ENCODE data around the gene ZNF845. TPM values are rescaled to one million over a fixed set of nuclear protein-coding genes. Genes with fewer than 3 reads are reported as not detected.
A peak's percentile ranks its signal among the peaks of the same experiment; 100 is the strongest.

The ZNF845 gene
- total and polyA plus RNA-seq, 10 of the 15 experiments (the other 5 are each of a cell fraction or from before 2014, with no cell fraction given) = 0.58 to 8.2 (median 4.1) TPM

DNA sequence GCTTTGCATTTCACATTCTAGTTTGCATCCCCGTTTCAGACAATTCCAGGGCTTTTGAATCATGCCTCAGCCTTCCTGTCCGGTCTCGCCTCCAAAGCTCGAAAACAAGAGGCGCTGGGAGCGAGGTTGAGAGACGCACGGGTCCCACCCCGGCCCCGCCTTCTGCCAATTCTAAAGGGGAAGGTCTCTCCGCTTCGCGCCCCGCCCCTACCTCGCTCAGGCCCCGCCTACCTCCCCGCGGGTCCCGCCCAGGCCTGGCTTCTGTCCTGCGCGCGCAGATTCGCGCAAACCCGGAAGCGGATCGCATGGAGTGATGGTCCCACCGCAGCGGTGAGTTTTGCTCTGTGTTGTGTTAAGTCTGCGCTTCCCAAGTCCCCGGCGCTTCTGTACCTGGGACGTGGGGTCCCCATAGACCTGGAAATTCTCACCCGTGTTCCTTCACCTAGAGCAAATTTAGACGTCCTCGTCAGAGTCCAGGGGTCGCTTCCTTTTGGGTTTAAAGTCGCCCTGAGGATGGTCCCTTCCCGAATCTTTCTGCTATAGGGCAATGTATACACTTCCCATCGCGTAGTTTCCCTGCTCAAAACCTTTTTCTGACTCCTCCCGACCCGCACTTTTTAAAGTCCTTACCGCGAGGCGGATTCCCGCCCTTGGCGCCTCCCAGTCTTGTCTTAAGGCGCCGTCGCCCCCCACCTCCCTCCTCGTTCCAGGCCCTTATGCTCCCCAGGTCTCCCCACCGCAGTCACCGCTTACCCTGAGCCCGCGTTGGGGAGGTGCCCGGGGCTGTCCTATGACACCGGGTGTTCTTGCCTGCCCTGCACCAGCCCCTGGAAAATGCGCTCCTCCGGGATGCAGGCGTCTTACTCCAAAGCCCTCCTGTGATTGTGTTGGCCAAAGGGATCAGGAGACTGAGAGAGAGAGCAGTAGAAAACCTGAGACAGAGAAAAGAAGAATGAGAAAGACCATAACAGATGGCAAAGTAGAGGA is at the start of gene ZNF845 (continued):
- TF ChIP-seq, protein P1, sequence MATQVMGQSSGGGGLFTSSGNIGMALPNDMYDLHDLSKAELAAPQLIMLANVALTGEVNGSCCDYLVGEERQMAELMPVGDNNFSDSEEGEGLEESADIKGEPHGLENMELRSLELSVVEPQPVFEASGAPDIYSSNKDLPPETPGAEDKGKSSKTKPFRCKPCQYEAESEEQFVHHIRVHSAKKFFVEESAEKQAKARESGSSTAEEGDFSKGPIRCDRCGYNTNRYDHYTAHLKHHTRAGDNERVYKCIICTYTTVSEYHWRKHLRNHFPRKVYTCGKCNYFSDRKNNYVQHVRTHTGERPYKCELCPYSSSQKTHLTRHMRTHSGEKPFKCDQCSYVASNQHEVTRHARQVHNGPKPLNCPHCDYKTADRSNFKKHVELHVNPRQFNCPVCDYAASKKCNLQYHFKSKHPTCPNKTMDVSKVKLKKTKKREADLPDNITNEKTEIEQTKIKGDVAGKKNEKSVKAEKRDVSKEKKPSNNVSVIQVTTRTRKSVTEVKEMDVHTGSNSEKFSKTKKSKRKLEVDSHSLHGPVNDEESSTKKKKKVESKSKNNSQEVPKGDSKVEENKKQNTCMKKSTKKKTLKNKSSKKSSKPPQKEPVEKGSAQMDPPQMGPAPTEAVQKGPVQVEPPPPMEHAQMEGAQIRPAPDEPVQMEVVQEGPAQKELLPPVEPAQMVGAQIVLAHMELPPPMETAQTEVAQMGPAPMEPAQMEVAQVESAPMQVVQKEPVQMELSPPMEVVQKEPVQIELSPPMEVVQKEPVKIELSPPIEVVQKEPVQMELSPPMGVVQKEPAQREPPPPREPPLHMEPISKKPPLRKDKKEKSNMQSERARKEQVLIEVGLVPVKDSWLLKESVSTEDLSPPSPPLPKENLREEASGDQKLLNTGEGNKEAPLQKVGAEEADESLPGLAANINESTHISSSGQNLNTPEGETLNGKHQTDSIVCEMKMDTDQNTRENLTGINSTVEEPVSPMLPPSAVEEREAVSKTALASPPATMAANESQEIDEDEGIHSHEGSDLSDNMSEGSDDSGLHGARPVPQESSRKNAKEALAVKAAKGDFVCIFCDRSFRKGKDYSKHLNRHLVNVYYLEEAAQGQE (IDR thresholded peaks at IDR 0.05; ENCODE audit: low read depth, low read length) = no peak
- TF ChIP-seq RAD51 (IDR thresholded peaks at IDR 0.05) (no peak), STAT3 (IDR thresholded peaks at IDR 0.05; ENCODE audit: low read depth, low read length) (no peak), GATAD2B (conservative IDR thresholded peaks at IDR 0.05; ENCODE audit: low read depth) (peak; percentile 33; the same call in 1 of the 2 replicates), CHD1 (IDR thresholded peaks at IDR 0.05; ENCODE audit: low read depth, low read length) (no peak), MTA2 (IDR thresholded peaks at IDR 0.05; ENCODE audit: low read depth) (no peak), ZNF24 (IDR thresholded peaks at IDR 0.05) (no peak), POLR2AphosphoS2 (IDR thresholded peaks at IDR 0.05; ENCODE audit: low read depth, low read length) (peak; percentile 84), SREBF1 (IDR thresholded peaks at IDR 0.05; ENCODE audit: low read length) (no peak), ZSCAN29 (IDR thresholded peaks at IDR 0.05) (no peak), SUZ12 (IDR thresholded peaks at IDR 0.05; ENCODE audit: unreplicated experiment) (no peak), HDAC6 (IDR thresholded peaks at IDR 0.05; ENCODE audit: unreplicated experiment) (no peak), RAD21 (IDR thresholded peaks at IDR 0.05; ENCODE audit: insufficient read depth, low read depth, low read length) (no peak), TARDBP (IDR thresholded peaks at IDR 0.05; ENCODE audit: borderline replicate concordance) (no peak), KLF5 (IDR thresholded peaks at IDR 0.05; ENCODE audit: partially characterized antibody) (no peak)
- TF ChIP-seq, protein P2, sequence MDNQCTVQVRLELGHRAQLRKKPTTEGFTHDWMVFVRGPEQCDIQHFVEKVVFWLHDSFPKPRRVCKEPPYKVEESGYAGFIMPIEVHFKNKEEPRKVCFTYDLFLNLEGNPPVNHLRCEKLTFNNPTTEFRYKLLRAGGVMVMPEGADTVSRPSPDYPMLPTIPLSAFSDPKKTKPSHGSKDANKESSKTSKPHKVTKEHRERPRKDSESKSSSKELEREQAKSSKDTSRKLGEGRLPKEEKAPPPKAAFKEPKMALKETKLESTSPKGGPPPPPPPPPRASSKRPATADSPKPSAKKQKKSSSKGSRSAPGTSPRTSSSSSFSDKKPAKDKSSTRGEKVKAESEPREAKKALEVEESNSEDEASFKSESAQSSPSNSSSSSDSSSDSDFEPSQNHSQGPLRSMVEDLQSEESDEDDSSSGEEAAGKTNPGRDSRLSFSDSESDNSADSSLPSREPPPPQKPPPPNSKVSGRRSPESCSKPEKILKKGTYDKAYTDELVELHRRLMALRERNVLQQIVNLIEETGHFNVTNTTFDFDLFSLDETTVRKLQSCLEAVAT (IDR thresholded peaks at IDR 0.05) = 0 out of 2 replicates have a peak, but pooled peaks have one; percentile 15
- TF ChIP-seq, protein P3, sequence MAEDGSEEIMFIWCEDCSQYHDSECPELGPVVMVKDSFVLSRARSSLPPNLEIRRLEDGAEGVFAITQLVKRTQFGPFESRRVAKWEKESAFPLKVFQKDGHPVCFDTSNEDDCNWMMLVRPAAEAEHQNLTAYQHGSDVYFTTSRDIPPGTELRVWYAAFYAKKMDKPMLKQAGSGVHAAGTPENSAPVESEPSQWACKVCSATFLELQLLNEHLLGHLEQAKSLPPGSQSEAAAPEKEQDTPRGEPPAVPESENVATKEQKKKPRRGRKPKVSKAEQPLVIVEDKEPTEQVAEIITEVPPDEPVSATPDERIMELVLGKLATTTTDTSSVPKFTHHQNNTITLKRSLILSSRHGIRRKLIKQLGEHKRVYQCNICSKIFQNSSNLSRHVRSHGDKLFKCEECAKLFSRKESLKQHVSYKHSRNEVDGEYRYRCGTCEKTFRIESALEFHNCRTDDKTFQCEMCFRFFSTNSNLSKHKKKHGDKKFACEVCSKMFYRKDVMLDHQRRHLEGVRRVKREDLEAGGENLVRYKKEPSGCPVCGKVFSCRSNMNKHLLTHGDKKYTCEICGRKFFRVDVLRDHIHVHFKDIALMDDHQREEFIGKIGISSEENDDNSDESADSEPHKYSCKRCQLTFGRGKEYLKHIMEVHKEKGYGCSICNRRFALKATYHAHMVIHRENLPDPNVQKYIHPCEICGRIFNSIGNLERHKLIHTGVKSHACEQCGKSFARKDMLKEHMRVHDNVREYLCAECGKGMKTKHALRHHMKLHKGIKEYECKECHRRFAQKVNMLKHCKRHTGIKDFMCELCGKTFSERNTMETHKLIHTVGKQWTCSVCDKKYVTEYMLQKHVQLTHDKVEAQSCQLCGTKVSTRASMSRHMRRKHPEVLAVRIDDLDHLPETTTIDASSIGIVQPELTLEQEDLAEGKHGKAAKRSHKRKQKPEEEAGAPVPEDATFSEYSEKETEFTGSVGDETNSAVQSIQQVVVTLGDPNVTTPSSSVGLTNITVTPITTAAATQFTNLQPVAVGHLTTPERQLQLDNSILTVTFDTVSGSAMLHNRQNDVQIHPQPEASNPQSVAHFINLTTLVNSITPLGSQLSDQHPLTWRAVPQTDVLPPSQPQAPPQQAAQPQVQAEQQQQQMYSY (CRISPR knock-in tag; IDR thresholded peaks at IDR 0.05) = no peak
- TF ChIP-seq, protein P4, sequence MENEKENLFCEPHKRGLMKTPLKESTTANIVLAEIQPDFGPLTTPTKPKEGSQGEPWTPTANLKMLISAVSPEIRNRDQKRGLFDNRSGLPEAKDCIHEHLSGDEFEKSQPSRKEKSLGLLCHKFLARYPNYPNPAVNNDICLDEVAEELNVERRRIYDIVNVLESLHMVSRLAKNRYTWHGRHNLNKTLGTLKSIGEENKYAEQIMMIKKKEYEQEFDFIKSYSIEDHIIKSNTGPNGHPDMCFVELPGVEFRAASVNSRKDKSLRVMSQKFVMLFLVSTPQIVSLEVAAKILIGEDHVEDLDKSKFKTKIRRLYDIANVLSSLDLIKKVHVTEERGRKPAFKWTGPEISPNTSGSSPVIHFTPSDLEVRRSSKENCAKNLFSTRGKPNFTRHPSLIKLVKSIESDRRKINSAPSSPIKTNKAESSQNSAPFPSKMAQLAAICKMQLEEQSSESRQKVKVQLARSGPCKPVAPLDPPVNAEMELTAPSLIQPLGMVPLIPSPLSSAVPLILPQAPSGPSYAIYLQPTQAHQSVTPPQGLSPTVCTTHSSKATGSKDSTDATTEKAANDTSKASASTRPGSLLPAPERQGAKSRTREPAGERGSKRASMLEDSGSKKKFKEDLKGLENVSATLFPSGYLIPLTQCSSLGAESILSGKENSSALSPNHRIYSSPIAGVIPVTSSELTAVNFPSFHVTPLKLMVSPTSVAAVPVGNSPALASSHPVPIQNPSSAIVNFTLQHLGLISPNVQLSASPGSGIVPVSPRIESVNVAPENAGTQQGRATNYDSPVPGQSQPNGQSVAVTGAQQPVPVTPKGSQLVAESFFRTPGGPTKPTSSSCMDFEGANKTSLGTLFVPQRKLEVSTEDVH (IDR thresholded peaks at IDR 0.05; ENCODE audit: low read depth, partially characterized antibody) = no peak

Data from GM12878 (cell line).